WTC11 (cell line): ENCODE measurements around the gene STIP1. TPM values are rescaled to one million over a fixed set of nuclear protein-coding genes. Genes with fewer than 3 reads are reported as not detected.

ENCODE experiments used
- ELF4 ChIP-seq: sonication (generic); formaldehyde crosslinking; IDR thresholded peaks from 2 replicates; pipeline ENCODE4 v1.8.1; 2022; ENCODE audit warnings: low read depth, mild to moderate bottlenecking, moderate library complexity, missing genetic modification reagents
- ESRRA ChIP-seq: sonication (generic); formaldehyde crosslinking; IDR thresholded peaks from 2 replicates; pipeline ENCODE4 v1.8.1; 2022; ENCODE audit warnings: mild to moderate bottlenecking, missing genetic modification reagents, borderline replicate concordance
- ETV6 ChIP-seq: sonication (generic); formaldehyde crosslinking; IDR thresholded peaks from 2 replicates; pipeline ENCODE4 v1.8.1; 2022; ENCODE audit warnings: mild to moderate bottlenecking, missing genetic modification reagents
- FOXK1 ChIP-seq: sonication (generic); formaldehyde crosslinking; IDR thresholded peaks from 2 replicates; pipeline ENCODE4 v1.8.0; 2022; ENCODE audit warnings: mild to moderate bottlenecking, moderate library complexity, missing genetic modification reagents
- GRHL2 ChIP-seq: fragments of 250-450 bp; sonication (Bioruptor Pico); IDR thresholded peaks from 2 replicates; pipeline ENCODE4 v1.8.0; 2022; ENCODE audit warnings: mild to moderate bottlenecking, moderate library complexity; ENCODE audit not compliant: insufficient replicate concordance, severe bottlenecking
- JUN ChIP-seq: sonication (generic); formaldehyde crosslinking; IDR thresholded peaks from 2 replicates; pipeline ENCODE4 v1.8.0; 2023; ENCODE audit warnings: mild to moderate bottlenecking, missing genetic modification reagents
- NFATC4 ChIP-seq: fragments of 250-450 bp; sonication (Bioruptor Pico); IDR thresholded peaks from 2 replicates; pipeline ENCODE4 v1.9.0; 2021; ENCODE audit warnings: mild to moderate bottlenecking
- NFYB ChIP-seq: sonication (generic); formaldehyde crosslinking; conservative IDR thresholded peaks from 2 replicates; pipeline ENCODE4 v1.8.0; 2022; ENCODE audit warnings: low read depth, missing genetic modification reagents
- NR1H2 ChIP-seq: sonication (generic); formaldehyde crosslinking; IDR thresholded peaks from 2 replicates; pipeline ENCODE4 v1.9.0; 2021; ENCODE audit warnings: mild to moderate bottlenecking, moderate library complexity, missing genetic modification reagents
- RELA ChIP-seq: sonication (generic); formaldehyde crosslinking; IDR thresholded peaks from 2 replicates; pipeline ENCODE4 v1.8.1; 2022; ENCODE audit warnings: missing genetic modification reagents, mild to moderate bottlenecking, borderline replicate concordance
- SMAD4 ChIP-seq: sonication (generic); formaldehyde crosslinking; IDR thresholded peaks from 2 replicates; pipeline ENCODE4 v1.8.0; 2022; ENCODE audit warnings: mild to moderate bottlenecking, missing genetic modification reagents
- SOX15 ChIP-seq: fragments of 250-450 bp; sonication (Bioruptor Pico); IDR thresholded peaks from 2 replicates; pipeline ENCODE4 v1.9.0; 2021; ENCODE audit warnings: mild to moderate bottlenecking
- TEAD1 ChIP-seq: sonication (generic); formaldehyde crosslinking; IDR thresholded peaks from 2 replicates; pipeline ENCODE4 v1.8.0; 2022; ENCODE audit warnings: mild to moderate bottlenecking, missing genetic modification reagents
- TEAD4 ChIP-seq: sonication (generic); formaldehyde crosslinking; IDR thresholded peaks from 2 replicates; pipeline ENCODE4 v1.8.0; 2022; ENCODE audit warnings: mild to moderate bottlenecking, missing genetic modification reagents
- ZNF263 ChIP-seq: sonication (generic); formaldehyde crosslinking; IDR thresholded peaks from 2 replicates; pipeline ENCODE4 v1.8.1; 2022; ENCODE audit warnings: low read depth, mild to moderate bottlenecking, moderate library complexity, missing genetic modification reagents
- ZNF317 ChIP-seq: sonication (generic); formaldehyde crosslinking; IDR thresholded peaks from 2 replicates; pipeline ENCODE4 v1.8.1; 2023; ENCODE audit warnings: low read depth, mild to moderate bottlenecking, moderate library complexity, missing genetic modification reagents, borderline replicate concordance
- ZNF423 ChIP-seq: fragments of 250-450 bp; sonication (Bioruptor Pico); IDR thresholded peaks from 2 replicates; pipeline ENCODE4 v2.1.2; 2022; ENCODE audit warnings: mild to moderate bottlenecking, moderate library complexity
- total RNA-seq: library from RNA; stranded (reverse); gene quantifications from 3 replicates; pipeline ENCODE4 v1.2.3, GENCODE V29; 2021
- TF ChIP-seq, protein P1 (sequence below): fragments of 200-600 bp; IDR thresholded peaks from 2 replicates; pipeline ENCODE4 v1.8.0; 2022; ENCODE audit warnings: antibody characterized with exemption
- TF ChIP-seq, protein P2 (sequence below): fragments of 250-450 bp; sonication (Bioruptor Pico); IDR thresholded peaks from 2 replicates; pipeline ENCODE4 v1.9.0; 2021; ENCODE audit warnings: moderate library complexity, mild to moderate bottlenecking, inconsistent platforms, borderline replicate concordance
- TF ChIP-seq, protein P3 (sequence below): fragments of 250-450 bp; sonication (Bioruptor Pico); IDR thresholded peaks from 2 replicates; pipeline ENCODE4 v1.9.0; 2021; ENCODE audit warnings: mild to moderate bottlenecking, borderline replicate concordance
- TF ChIP-seq, protein P4 (sequence below): sonication (generic); formaldehyde crosslinking; IDR thresholded peaks from 2 replicates; pipeline ENCODE4 v1.8.1; 2022; ENCODE audit warnings: low read depth, mild to moderate bottlenecking, moderate library complexity, missing genetic modification reagents, borderline replicate concordance
- TF ChIP-seq, protein P5 (sequence below): fragments of 250-450 bp; sonication (Bioruptor Pico); IDR thresholded peaks from 2 replicates; pipeline ENCODE4 v1.9.0; 2021; ENCODE audit warnings: mild to moderate bottlenecking
- TF ChIP-seq, protein P6 (sequence below): sonication (generic); formaldehyde crosslinking; IDR thresholded peaks from 2 replicates; pipeline ENCODE4 v1.8.0; 2022; ENCODE audit warnings: mild to moderate bottlenecking, missing genetic modification reagents
- TF ChIP-seq, protein P7 (sequence below): sonication (generic); formaldehyde crosslinking; IDR thresholded peaks from 2 replicates; pipeline ENCODE4 v1.8.0; 2022; ENCODE audit warnings: mild to moderate bottlenecking, missing genetic modification reagents

Gene STIP1
- total RNA-seq, 1 experiment from 2014 or later = 296 TPM

DNA sequence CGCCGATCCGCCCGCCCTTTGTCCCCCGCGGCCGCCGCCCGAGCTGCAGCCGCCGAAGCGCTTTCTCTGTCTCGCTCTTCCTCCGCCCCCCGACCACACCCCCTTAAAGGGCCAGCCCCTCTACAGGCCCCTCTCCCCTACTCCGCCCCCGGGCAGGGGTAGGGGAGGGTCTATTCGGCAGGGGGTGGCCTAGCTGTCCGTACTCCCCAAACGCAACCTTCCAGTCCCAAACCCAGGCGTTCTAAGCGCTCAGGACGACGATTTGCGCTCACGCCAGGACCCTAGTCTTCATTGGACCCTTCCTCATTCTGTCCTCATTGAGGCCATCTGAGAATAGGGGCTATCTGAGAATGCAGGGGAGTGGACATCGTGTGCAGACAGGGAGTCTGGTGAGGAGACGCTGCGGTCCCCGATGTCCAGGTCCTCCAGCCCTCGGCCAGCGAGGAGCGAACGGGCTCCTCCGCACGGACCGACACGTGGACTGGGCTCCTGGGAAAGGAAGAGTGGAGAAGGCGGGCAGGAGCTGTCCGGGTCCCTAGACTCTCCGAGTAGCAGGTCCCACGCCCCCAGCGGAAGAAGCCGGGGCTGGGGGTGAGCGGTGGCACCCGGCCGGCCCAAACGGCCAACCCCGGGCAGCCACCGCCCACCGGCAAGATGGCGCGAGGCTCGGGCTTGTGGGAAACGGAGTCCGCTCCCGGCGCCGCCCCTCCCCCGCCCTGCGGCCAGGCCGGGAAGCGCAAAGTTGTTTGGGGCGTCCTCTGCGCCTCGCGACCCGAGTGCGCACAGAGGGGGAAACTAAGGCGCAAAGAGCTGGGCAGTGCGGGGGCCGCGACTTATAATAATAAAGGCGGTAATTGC lies 61.1 kb downstream of the STIP1 start, which contains the start of gene PPP1R14B (continued):
- TF ChIP-seq, protein P1, sequence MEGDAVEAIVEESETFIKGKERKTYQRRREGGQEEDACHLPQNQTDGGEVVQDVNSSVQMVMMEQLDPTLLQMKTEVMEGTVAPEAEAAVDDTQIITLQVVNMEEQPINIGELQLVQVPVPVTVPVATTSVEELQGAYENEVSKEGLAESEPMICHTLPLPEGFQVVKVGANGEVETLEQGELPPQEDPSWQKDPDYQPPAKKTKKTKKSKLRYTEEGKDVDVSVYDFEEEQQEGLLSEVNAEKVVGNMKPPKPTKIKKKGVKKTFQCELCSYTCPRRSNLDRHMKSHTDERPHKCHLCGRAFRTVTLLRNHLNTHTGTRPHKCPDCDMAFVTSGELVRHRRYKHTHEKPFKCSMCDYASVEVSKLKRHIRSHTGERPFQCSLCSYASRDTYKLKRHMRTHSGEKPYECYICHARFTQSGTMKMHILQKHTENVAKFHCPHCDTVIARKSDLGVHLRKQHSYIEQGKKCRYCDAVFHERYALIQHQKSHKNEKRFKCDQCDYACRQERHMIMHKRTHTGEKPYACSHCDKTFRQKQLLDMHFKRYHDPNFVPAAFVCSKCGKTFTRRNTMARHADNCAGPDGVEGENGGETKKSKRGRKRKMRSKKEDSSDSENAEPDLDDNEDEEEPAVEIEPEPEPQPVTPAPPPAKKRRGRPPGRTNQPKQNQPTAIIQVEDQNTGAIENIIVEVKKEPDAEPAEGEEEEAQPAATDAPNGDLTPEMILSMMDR = no peak
- TF ChIP-seq GRHL2 = no peak
- TF ChIP-seq FOXK1 (CRISPR knock-in tag) = 0 out of 2 replicates have a peak, but pooled peaks have one; percentile 14
- TF ChIP-seq, protein P2, sequence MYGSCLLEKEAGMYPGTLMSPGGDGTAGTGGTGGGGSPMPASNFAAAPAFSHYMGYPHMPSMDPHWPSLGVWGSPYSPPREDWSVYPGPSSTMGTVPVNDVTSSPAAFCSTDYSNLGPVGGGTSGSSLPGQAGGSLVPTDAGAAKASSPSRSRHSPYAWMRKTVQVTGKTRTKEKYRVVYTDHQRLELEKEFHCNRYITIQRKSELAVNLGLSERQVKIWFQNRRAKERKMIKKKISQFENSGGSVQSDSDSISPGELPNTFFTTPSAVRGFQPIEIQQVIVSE (CRISPR knock-in tag) = no peak
- no peak for TF ChIP-seq ZNF263 (CRISPR knock-in tag)
- TF ChIP-seq ETV6 (CRISPR knock-in tag) = no peak; the same call in none of the 2 replicates
- TF ChIP-seq, protein P3, sequence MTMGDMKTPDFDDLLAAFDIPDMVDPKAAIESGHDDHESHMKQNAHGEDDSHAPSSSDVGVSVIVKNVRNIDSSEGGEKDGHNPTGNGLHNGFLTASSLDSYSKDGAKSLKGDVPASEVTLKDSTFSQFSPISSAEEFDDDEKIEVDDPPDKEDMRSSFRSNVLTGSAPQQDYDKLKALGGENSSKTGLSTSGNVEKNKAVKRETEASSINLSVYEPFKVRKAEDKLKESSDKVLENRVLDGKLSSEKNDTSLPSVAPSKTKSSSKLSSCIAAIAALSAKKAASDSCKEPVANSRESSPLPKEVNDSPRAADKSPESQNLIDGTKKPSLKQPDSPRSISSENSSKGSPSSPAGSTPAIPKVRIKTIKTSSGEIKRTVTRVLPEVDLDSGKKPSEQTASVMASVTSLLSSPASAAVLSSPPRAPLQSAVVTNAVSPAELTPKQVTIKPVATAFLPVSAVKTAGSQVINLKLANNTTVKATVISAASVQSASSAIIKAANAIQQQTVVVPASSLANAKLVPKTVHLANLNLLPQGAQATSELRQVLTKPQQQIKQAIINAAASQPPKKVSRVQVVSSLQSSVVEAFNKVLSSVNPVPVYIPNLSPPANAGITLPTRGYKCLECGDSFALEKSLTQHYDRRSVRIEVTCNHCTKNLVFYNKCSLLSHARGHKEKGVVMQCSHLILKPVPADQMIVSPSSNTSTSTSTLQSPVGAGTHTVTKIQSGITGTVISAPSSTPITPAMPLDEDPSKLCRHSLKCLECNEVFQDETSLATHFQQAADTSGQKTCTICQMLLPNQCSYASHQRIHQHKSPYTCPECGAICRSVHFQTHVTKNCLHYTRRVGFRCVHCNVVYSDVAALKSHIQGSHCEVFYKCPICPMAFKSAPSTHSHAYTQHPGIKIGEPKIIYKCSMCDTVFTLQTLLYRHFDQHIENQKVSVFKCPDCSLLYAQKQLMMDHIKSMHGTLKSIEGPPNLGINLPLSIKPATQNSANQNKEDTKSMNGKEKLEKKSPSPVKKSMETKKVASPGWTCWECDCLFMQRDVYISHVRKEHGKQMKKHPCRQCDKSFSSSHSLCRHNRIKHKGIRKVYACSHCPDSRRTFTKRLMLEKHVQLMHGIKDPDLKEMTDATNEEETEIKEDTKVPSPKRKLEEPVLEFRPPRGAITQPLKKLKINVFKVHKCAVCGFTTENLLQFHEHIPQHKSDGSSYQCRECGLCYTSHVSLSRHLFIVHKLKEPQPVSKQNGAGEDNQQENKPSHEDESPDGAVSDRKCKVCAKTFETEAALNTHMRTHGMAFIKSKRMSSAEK = no peak
- TF ChIP-seq, protein P4, sequence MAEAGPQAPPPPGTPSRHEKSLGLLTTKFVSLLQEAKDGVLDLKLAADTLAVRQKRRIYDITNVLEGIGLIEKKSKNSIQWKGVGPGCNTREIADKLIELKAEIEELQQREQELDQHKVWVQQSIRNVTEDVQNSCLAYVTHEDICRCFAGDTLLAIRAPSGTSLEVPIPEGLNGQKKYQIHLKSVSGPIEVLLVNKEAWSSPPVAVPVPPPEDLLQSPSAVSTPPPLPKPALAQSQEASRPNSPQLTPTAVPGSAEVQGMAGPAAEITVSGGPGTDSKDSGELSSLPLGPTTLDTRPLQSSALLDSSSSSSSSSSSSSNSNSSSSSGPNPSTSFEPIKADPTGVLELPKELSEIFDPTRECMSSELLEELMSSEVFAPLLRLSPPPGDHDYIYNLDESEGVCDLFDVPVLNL (CRISPR knock-in tag) = no peak
- no peak for TF ChIP-seq TEAD1 (CRISPR knock-in tag)
- TF ChIP-seq ZNF317 (CRISPR knock-in tag) = no peak
- TF ChIP-seq SOX15 (CRISPR knock-in tag) = no peak
- TF ChIP-seq NFATC4 (CRISPR knock-in tag) = no peak
- no peak for TF ChIP-seq ESRRA
- no peak for TF ChIP-seq SMAD4 (CRISPR knock-in tag)
- no peak for TF ChIP-seq ZNF423
- TF ChIP-seq, protein P5, sequence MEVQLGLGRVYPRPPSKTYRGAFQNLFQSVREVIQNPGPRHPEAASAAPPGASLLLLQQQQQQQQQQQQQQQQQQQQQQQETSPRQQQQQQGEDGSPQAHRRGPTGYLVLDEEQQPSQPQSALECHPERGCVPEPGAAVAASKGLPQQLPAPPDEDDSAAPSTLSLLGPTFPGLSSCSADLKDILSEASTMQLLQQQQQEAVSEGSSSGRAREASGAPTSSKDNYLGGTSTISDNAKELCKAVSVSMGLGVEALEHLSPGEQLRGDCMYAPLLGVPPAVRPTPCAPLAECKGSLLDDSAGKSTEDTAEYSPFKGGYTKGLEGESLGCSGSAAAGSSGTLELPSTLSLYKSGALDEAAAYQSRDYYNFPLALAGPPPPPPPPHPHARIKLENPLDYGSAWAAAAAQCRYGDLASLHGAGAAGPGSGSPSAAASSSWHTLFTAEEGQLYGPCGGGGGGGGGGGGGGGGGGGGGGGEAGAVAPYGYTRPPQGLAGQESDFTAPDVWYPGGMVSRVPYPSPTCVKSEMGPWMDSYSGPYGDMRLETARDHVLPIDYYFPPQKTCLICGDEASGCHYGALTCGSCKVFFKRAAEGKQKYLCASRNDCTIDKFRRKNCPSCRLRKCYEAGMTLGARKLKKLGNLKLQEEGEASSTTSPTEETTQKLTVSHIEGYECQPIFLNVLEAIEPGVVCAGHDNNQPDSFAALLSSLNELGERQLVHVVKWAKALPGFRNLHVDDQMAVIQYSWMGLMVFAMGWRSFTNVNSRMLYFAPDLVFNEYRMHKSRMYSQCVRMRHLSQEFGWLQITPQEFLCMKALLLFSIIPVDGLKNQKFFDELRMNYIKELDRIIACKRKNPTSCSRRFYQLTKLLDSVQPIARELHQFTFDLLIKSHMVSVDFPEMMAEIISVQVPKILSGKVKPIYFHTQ (CRISPR knock-in tag) = 0 out of 2 replicates have a peak, but pooled peaks have one; percentile 63
- no peak for TF ChIP-seq ELF4
- no peak for TF ChIP-seq RELA (CRISPR knock-in tag)
- TF ChIP-seq, protein P6, sequence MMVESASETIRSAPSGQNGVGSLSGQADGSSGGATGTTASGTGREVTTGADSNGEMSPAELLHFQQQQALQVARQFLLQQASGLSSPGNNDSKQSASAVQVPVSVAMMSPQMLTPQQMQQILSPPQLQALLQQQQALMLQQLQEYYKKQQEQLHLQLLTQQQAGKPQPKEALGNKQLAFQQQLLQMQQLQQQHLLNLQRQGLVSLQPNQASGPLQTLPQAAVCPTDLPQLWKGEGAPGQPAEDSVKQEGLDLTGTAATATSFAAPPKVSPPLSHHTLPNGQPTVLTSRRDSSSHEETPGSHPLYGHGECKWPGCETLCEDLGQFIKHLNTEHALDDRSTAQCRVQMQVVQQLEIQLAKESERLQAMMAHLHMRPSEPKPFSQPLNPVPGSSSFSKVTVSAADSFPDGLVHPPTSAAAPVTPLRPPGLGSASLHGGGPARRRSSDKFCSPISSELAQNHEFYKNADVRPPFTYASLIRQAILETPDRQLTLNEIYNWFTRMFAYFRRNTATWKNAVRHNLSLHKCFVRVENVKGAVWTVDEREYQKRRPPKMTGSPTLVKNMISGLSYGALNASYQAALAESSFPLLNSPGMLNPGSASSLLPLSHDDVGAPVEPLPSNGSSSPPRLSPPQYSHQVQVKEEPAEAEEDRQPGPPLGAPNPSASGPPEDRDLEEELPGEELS (CRISPR knock-in tag) = peak; percentile 55; the same call in 1 of the 2 replicates
- TF ChIP-seq, protein P7, sequence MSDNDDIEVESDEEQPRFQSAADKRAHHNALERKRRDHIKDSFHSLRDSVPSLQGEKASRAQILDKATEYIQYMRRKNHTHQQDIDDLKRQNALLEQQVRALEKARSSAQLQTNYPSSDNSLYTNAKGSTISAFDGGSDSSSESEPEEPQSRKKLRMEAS (CRISPR knock-in tag) = peak; percentile 77
- no peak for TF ChIP-seq NR1H2 (CRISPR knock-in tag)
- 0 out of 2 replicates have a peak, but pooled peaks have one; percentile 16 for TF ChIP-seq NFYB (CRISPR knock-in tag)
- TF ChIP-seq TEAD4 = no peak
- no peak for TF ChIP-seq JUN (CRISPR knock-in tag)
